ENCODE results near the gene PPIA.
"Not testable (repeated sequence)": the region's sequence is repeated elsewhere in the genome, so short reads cannot be mapped to it uniquely, and the experiment has no call there.

- TF ChIP-seq YY1 (IDR thresholded peaks at IDR 0.05; ENCODE audit: insufficient read depth, insufficient read length); ZNF274 (IDR thresholded peaks at IDR 0.05; ENCODE audit: low read depth, low read length); SUZ12 (IDR thresholded peaks at IDR 0.05; ENCODE audit: extremely low read depth, insufficient read depth, insufficient read length): not testable (repeated sequence)
Observed at GRCh38 chr7:44846390-44846789, 49.9 kb downstream of the PPIA start.

Data from NT2/D1 (cell line).